GM23338 (cell line): Measurements from ENCODE around the gene CCDC61. TPM values are rescaled to one million over a fixed set of nuclear protein-coding genes. Genes with fewer than 3 reads are reported as not detected.

Experiments
- CREB1 ChIP-seq: fragments of 250-450 bp; sonication (Bioruptor Pico); IDR thresholded peaks from 2 replicates; pipeline ENCODE4 v1.5.0; 2020; ENCODE audit warnings: low read depth, mild to moderate bottlenecking, moderate library complexity
- ETS1 ChIP-seq: IDR thresholded peaks from 2 replicates; pipeline ENCODE4 v1.6.1; 2016; ENCODE audit warnings: antibody characterized with exemption
- EZH2phosphoT487 ChIP-seq: fragments of 200-600 bp; sonication (generic); IDR thresholded peaks from one replicate; pipeline ENCODE4 v1.8.1; 2018; ENCODE audit warnings: antibody characterized with exemption; ENCODE audit not compliant: unreplicated experiment
- JUNB ChIP-seq: IDR thresholded peaks from one replicate; pipeline ENCODE4 v1.6.1; 2016; ENCODE audit warnings: antibody characterized with exemption; ENCODE audit not compliant: unreplicated experiment
- NANOG ChIP-seq: IDR thresholded peaks from 2 replicates; pipeline ENCODE4 v1.6.1; 2016; ENCODE audit warnings: antibody characterized with exemption, borderline replicate concordance
- POLR2AphosphoS5 ChIP-seq: IDR thresholded peaks from 2 replicates; pipeline ENCODE4 v1.6.1; 2016; ENCODE audit warnings: antibody characterized with exemption, low read depth
- REST ChIP-seq: IDR thresholded peaks from one replicate; pipeline ENCODE4 v1.6.1; 2018; ENCODE audit warnings: antibody characterized with exemption; ENCODE audit not compliant: unreplicated experiment
- ZNF114 ChIP-seq: fragments of 250-450 bp; sonication (Bioruptor Pico); IDR thresholded peaks from 2 replicates; pipeline ENCODE4 v1.5.0; 2020; ENCODE audit warnings: mild to moderate bottlenecking, moderate library complexity
- ZNF462 ChIP-seq: fragments of 250-450 bp; sonication (Bioruptor Pico); IDR thresholded peaks from 2 replicates; pipeline ENCODE4 v1.5.0; 2020; ENCODE audit warnings: mild to moderate bottlenecking, moderate library complexity
- polyA plus RNA-seq: library from polyadenylated mRNA; unstranded; fragments of >200 nt; fragmentation: Nextera tagmentation; extraction: Ambion mirVana; gene quantifications from 2 replicates; pipeline ENCODE4 v1.2.1, GENCODE V29; 2016
- total RNA-seq: library from RNA; depleted of rRNA; stranded (reverse); fragments of >200 nt; shearing (Covaris generic); gene quantifications from 2 replicates; pipeline ENCODE4 v1.2.3, GENCODE V29; 2014

Gene CCDC61
- total and polyA plus RNA-seq, 2 experiments from 2014 or later: 9.8 to 22.4 TPM

- TF ChIP-seq ZNF462 (CRISPR knock-in tag) (no peak), JUNB (no peak), POLR2AphosphoS5 (no peak), ZNF114 (no peak), REST (no peak), EZH2phosphoT487 (no peak), CREB1 (CRISPR knock-in tag) (no peak), ETS1 (no peak), NANOG (no peak)
Measured at GRCh38 chr19:45962021-45962420, 33.2 kb upstream of the CCDC61 start (continued).
